Measurements from ENCODE around the gene VCX2. TPM values are rescaled to one million over a fixed set of nuclear protein-coding genes. Genes with fewer than 3 reads are reported as not detected.

Gene VCX2
- total and polyA plus RNA-seq, 12 donors = not detected

DNA sequence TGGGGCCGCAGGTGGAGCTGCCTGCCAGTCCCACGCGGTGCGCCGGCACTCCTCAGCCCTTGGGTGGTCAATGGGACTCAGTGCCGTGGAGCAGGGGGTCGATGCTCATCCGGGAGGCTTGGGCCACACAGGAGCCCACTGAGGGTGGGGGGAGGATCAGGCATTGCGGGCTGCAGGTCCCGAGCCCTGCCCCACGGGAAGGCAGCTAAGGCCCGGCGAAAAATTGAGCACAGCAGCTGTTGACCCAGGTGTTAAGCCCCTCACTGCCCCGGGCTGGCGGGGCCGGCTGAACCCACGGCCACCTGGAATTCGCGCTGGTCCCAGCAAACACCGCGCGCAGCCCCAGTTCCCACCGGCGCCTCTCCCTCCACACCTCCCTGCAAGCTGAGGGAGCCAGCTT is 26.1 kb downstream of the VCX2 start:
- no peak for ATAC-seq
- Histone ChIP-seq H3K4me1 (no peaks in the 10 kb centered on the region), H3K36me3 (no peaks in the 10 kb centered on the region), H3K27ac (no peak overlapping the region), H3K27me3 (no peaks in the 10 kb centered on the region), H3K9me3 (peaks cover 0 to 11% (median 0%) of the 10 kb centered on the region in 11 donors), H3K4me3 (no peak overlapping the region)
- WGBS, 2 donors = 97 to 99% methylated on average over 22 to 24 of the region's 24 CpGs
- no peak for DNase-seq
- intact Hi-C loops (cut with DNase I) = no loop called here
- TF ChIP-seq, protein P1, sequence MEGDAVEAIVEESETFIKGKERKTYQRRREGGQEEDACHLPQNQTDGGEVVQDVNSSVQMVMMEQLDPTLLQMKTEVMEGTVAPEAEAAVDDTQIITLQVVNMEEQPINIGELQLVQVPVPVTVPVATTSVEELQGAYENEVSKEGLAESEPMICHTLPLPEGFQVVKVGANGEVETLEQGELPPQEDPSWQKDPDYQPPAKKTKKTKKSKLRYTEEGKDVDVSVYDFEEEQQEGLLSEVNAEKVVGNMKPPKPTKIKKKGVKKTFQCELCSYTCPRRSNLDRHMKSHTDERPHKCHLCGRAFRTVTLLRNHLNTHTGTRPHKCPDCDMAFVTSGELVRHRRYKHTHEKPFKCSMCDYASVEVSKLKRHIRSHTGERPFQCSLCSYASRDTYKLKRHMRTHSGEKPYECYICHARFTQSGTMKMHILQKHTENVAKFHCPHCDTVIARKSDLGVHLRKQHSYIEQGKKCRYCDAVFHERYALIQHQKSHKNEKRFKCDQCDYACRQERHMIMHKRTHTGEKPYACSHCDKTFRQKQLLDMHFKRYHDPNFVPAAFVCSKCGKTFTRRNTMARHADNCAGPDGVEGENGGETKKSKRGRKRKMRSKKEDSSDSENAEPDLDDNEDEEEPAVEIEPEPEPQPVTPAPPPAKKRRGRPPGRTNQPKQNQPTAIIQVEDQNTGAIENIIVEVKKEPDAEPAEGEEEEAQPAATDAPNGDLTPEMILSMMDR (IDR thresholded peaks at IDR 0.05) = no peak

- Histone ChIP-seq H3K9me3 (no peaks in the 10 kb centered on the region), H3K4me1 (no peaks in the 10 kb centered on the region), H3K4me3 (no peak overlapping the region), H3K27ac (no peak overlapping the region), H3K27me3 (no peaks in the 10 kb centered on the region), H3K36me3 (no peaks in the 10 kb centered on the region)
- no peak for DNase-seq
- WGBS, 2 donors = 85 to 97% methylated on average over 3 of the region's 3 CpGs
- ATAC-seq = no peak
- TF ChIP-seq, protein P1 (IDR thresholded peaks at IDR 0.05) = no peak
- intact Hi-C loops (cut with DNase I) = no loop called here
Measured at GRCh38 chrX:8141896-8142295, 29.2 kb downstream of the VCX2 start.

- Histone ChIP-seq H3K4me1 (no peaks in the 10 kb centered on the region), H3K4me3 (no peak overlapping the region), H3K9me3 (no peaks in the 10 kb centered on the region), H3K27me3 (no peaks in the 10 kb centered on the region), H3K27ac (no peak overlapping the region), H3K36me3 (no peaks in the 10 kb centered on the region)
- 88 to 89% methylated on average over 10 of the region's 10 CpGs for WGBS, 2 donors
- DNase-seq (no peak), ATAC-seq (no peak)
- intact Hi-C loops (cut with DNase I) = no loop called here
- TF ChIP-seq, protein P1 (IDR thresholded peaks at IDR 0.05) = no peak
Measured at GRCh38 chrX:8140986-8141744, 29.9 kb downstream of the VCX2 start.

DNA sequence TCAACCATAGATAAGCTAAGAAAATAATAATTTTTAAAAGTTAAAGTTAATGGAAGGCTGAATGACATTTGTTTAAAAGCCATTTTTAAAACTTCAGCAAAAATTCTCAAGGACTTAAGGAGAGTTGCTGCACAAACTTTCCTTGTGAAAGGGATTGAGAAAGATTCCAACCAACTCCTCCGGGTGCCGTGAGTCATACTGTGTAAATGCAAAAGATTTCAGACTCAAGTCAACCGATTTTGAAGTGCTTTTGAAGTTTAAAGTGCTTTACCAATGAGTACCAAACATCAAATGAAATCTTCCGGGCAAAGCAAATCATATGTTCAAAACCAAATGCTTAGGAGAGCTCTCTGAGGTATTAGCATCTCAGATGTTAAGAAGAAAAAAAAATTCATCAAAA is 31.4 kb downstream of the VCX2 start:
- H3K36me3 ChIP-seq = no peaks in the 10 kb centered on the region
- WGBS, 2 donors = 64 to 81% methylated on average over 4 of the region's 4 CpGs
- H3K4me1 ChIP-seq = no peaks in the 10 kb centered on the region
- H3K4me3 ChIP-seq = no peak overlapping the region
- no peaks in the 10 kb centered on the region for H3K27me3 ChIP-seq
- H3K9me3 ChIP-seq = peaks cover 0 to under 1% (median 0%) of the 10 kb centered on the region in 11 donors
- TF ChIP-seq, protein P1 (IDR thresholded peaks at IDR 0.05) = no peak
- no peak overlapping the region for H3K27ac ChIP-seq
- ATAC-seq (no peak), DNase-seq (no peak)
- intact Hi-C loops (cut with DNase I) = no loop called here

Data from heart right ventricle (tissue), 16 donors.